Stromal cell of bone marrow (primary cell): ENCODE results near the gene PRKCE.

ENCODE experiments used
- DNase-seq: peaks from one replicate; pipeline ENCODE4 v3.0.0-alpha.2; 2012; ENCODE audit warnings: low read depth

PRKCE gene

DNA sequence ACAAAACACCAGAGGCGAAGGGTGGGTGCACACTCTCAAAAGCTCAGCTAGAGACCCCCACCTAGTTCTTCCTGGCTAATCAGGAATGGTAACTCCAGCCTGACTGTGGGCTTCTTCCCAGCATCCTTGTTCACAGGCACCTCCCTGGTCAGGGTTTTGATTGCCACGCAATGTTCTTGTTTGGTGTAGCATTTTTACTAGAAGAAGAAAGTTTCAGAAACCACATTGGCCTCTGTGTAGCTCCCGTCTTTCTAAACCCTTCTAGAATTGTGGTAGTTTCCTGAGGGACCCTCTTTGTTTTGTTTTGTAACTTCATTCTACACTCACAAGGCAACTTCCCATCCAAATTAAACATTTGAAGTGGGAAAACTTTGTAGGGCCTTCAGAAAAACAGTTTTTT, 391.2 kb downstream of the PRKCE start:
- no peak for DNase-seq

DNA sequence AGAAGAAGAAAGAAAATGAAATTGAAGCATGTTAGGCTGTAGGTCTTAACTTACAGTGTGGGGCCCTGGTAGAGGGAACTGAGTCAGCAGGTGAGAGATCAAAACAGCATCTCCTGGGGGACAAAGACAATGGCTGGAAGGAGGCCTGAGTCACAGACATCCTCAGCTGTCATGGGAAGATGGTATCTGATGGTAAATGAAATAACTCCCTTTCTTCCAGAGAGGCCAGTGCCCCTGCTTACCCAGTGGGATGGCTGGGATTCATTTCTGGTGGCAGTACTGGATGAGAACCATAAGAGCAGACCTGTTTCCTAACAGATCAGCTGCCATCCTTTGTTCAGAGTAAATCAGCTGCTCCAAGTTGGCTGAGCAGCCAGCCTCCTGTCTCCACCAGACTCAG, 394.4 kb downstream of the PRKCE start:
- DNase-seq: no peak

DNA sequence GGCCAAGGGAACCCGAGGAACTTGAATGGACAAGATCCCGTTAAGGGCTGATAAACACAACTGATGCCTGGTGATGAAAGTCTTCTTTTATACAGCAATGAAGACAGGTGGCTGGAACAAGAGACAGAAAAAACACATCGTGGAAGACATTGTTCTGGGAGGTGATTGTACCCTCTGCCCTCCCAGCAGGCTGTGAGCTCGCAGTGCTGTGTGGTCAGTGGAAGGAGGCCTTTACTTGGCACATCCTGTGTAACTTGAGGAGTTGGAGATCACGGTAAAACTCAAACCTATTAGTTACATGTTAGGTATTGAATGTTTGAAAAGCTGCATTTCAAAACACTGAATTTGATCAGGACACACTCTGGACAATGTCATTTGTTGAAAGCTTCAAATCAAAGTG, 395.8 kb downstream of the PRKCE start:
- DNase-seq: no peak

DNA sequence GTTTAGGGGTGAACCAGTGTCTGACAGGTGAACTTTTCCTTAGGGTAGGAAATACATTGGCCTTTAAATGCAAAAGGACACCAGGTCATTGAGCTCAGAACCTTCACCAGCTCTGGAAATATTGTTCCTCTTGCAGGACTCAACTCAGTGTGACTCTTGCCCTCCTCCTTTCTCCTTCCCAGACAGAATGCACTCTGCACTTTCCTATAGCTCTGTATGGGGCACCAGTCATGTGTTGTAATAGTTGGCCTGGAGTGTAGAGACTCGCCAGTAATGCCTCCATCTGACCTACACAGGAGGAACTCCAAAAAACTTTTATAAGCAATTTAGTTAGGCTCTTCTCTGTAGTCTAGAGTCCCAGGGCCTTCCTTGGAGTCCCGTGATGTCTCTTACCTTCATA, 397.2 kb downstream of the PRKCE start:
- no peak for DNase-seq

DNA sequence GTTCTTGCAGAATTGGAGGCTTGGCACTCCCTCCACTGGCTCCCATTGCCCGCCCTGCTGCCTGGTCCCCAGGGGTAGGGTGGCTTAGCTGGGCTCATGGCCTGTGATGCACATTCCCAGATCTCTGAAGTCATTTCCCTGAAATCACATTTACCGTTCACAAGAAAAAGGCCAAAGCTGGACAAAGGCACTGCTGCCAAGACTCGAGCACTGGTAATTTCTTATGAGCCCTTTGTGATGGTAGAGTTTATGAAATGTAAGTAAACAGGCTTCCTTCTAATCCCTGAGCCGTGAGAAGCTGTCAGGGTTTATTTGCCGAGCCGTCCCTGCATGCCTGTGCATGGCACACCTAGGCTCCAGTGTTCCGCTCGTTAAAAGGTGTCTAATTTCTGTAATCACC, 398.6 kb downstream of the PRKCE start:
- DNase-seq: no peak

DNA sequence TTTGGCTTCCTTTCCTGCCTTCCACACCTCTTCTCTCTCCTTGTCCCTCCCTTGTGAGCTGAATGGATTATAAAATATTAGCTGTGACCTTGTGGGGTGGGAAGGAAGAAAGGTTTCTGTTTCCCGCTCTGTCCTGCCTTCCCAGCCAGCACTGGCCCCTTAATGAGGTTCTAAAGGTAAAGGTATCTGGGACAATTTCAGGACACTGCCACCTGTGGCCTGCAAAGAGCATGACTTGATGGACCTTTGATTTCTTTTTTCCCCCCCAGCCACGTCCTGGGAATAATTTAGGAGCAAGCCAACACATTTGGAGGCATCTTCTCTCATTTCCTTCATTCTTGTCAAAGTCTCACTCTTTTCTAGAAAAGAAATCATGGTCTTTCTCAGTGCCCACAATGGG, 399.0 kb downstream of the PRKCE start:
- no peak for DNase-seq

DNA sequence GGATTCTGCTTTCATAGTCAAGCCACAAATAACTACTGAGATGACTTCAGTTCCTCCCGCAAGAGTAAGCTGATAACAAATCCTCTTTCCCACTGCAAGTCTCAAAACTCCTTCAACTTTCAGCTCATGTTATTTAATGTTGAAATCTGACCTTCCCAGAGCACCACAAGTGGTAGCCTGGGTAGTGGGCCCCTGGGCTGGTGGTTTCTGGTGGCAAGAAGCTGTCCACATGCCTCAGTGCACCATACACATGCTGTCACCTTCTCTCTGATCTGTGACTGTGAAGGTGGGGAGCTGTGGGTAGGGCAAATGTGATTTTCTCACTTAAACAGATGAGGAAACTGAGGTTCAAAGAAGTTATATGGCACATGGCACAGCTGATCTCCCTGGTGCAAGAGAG, 399.6 kb downstream of the PRKCE start:
- no peak for DNase-seq

DNA sequence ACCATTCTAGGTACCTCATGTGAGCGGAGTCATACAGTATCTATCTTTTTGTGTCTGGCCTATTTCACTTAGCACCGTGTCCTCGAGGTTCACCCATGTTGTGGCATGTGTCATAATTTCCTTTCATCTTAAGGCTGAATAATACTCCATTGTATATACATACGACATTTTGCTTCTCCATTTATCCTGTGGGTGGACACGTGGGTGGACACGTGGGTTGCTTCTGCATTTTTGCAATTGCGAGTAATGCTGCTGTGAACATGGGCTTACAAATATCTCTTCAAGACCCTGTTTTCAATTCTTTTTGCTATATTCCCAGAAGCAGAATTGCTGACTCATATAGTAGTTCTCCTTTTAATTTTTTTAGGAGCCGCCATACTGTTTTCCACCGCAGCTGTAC, 402.1 kb downstream of the PRKCE start:
- DNase-seq: no peak

DNA sequence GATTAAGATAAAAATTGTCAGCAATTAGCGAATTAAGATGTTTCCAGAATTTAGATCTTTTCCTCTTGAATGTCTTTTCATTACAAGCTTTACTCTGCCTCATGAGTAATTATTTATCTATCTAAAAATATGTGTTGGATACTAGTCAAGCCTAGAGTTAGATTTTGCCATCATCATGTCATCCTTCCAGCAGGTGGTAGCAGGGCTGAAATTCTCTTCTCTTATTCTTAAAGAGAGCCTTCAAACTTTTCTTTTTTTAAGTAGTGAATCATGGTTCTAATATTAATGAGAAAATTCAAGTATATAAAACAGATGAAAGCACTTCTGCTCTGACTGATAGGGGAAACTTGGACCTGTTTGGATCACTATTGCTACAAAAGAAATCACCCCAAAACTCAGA, 405.1 kb downstream of the PRKCE start:
- no peak for DNase-seq

DNA sequence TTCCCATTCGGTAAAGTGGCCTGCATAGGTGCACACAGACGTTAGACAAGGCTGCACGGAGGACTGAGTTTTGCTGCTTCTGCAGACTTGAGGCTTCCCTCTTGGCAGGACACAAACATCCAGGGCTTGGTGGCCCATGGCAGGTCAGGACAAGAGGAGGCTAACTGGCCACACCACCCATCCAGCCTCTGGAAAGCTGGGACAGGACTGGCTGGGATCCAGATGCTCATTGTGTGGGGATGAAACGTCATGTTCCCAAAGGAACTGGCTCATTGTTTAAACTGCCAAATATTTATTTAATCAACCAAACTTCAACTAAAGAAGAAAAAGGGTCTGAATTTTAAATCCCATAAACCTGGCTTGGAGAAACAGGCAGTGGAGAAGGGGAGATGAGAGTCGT, 406.7 kb downstream of the PRKCE start:
- DNase-seq: no peak

DNA sequence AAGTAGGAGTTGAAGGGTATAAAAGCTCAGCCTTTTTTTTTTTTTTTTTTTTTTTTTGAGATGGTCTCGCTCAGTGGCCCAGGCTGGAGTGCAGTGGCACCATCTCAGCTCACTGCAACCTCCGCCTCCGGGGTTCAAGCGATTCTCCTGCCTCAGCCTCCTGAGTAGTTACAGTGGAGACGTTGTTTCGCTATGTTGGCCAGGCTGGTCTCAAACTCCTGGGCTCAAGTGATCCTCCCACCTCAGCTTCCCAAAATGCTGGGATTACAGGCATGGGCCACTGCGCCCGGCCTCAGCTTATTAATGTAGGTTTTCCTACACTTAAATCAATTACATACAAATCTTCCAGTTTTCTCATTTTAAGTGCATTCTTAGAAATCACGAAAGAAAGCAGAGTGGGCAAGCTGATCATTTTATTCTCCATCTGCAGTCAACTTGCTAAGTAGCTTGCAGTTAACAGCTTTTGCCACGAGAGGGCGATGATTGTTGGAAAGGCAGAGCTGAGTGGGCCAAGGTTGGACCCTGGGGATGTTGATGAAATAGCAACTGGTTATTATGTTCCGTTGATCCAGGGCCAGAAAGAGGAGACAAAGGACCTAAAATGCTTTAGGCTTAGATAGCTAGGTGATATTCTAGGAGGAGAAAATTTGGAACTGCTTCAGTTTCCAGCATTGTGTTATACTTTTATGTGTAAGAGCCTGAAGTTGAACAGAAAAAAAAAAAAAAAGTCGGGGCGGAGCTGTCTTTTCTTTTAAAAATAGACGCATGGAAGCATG, 411.4 kb downstream of the PRKCE start:
- DNase-seq: peak; percentile 88

DNA sequence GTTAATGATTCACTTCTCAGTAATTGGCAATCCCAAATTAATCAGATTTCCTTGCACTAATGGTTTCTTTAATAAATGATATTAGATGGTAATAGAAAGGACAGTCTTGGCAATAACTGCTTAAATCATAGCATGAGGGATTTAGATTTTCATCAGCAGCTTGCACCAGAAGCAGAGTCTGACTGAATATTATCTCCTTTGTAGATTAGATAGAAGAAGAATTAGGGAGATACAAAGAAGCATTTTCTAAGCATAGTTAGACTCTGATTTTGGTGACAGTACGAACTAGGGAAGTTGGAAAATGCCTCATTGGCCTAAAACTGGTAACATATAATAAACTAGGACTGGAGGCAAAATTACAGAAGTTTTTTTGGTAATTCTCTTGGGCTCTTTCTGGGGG, 412.9 kb downstream of the PRKCE start:
- DNase-seq: no peak

DNA sequence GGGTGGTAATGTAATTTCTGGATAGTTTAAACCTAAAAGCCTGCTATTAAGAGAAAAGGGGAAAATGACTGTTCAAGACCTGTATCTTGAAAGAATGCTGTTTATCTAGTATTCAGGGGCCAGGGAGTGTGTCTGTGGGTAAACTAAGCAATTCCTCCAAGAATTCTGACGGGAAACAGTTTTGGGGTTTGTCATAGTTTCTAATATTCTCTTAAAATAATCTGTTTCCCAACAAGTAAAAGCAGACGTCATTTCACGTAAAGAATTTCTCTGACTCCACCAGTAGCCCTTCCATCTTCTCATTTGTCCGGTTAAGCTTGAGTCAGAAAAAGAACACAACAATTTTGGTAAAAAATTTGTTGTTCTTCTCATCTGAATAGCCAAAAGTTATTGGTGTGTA, 413.7 kb downstream of the PRKCE start:
- no peak for DNase-seq

DNA sequence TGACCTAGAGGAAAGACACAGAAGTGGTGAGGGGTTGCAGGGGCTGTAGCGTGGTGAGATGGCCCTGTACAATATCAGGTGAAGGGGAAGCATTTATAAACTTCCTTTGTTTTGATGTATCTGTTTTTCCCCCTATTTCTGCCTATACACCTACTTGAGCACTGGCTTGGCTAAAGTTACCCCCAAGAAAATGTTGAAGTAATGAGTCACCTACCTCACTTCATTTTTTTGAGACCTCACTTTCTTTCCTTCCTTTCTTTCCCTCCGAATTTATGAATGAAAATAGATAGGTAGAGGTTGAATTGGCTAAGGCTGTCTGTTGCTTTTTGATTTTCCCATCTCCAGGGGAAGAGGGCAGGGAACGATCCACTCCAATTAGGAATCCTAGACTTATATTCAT, 414.6 kb downstream of the PRKCE start:
- no peak for DNase-seq

DNA sequence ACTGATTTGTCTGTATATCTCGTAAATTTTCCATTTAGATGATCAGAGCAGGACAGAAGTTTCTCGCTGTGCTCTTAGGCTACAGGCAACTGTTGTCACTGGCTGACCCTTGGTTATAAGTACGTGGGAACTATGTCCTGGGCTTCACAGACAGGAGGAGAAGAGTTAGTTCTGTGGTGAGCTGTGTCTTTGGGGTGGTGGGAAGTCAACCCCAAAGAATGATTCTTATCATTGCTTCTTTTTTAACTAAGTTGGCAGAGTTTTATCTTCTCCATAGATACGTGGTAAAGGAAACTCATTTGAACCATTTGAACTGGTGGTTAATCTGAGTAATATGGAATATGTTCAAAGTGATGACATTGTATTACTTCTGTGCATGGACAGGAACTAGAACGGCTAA, 415.1 kb downstream of the PRKCE start:
- no peak for DNase-seq

DNA sequence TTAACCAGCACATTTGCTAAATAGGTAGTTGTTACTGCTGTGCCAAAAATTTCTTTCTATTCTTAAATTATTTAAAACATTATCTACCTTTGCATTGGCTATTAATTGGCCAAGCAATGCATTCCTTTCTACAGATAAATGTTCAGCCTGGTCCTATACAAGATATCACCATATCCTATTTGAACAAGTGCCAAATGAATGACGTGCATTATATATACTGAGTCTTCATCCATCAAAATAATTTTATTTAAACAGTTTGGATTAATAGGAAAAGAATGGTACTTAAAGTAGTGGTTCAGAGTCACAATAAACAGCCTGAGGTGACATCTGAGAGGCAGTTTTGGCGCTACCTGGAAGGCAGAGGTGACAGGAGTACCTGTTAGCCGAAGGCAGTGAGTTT, 415.6 kb downstream of the PRKCE start:
- no peak for DNase-seq

DNA sequence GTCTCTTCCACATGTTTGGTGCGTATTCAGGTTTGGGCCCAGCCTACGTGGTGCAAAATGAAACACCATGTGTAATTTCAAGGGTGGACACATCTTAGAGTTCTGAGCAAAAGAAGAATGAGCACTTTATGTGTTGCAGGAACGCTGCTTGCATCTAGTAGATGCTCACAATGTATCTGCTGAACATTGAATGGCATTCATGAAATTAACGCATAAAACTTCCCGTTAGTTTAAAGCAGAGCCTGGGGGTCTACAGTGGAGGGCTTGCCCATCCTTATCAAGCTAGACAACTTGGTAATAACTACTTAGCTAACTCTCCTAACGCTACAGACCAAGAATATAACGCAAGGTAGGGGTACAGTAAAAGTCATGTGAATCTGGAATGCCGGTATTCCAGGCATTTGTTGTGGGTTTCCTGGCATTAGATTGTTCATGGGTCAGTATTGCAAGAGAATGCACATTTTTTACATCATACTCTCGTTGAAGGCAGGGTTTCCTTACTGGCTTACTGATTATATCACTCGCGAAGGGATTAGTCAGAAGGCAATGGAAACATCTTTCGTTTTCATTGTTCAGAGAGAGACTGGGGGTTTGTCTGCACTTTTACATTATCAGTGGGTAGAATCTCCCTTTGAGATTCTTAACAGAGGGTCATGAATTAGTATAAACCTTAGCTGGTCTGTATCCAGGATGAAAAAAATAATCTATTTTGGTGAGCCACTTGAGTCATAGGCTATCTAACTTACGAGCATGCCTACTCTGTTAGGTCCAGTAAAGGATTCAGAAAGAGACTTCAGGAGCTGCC, 416.2 kb downstream of the PRKCE start:
- peak; percentile 66 for DNase-seq

DNA sequence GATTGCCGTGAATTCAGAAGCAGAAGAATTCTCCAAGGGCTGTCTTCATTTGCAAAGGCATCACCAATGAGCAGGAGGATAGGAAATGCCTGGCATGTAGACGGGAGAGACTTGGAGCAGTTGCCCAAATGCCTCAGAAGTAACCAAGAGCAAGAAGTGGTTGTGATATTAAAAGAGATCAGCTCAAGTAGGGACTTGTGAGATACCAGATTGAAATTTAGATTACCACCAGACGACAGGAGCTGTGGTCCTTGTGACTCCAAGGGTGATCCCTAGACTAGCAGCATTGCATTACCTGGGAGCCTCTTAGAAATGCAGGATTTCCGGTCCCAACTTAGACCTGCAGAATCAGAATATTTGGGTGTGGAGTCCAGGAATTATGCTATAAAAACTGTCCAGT, 417.2 kb downstream of the PRKCE start:
- DNase-seq: no peak

DNA sequence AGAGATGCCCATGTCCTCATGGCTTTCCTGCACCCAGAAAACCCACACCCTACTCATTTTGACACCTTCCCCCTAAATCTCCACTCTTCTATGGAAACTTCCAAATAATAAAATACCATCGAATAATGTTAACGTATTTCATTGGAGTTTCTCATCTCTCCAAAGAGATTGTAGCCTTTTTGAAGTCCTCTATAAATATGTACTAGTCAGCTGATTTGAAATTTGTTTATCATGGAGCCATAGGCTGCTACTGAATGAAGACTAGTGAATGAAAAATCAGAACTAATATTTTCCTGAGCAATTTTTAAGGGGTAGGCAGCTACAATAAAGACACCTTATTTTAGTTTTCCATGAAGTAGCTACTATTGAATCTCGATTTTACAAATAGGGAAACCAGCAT, 419.6 kb downstream of the PRKCE start:
- DNase-seq: no peak

DNA sequence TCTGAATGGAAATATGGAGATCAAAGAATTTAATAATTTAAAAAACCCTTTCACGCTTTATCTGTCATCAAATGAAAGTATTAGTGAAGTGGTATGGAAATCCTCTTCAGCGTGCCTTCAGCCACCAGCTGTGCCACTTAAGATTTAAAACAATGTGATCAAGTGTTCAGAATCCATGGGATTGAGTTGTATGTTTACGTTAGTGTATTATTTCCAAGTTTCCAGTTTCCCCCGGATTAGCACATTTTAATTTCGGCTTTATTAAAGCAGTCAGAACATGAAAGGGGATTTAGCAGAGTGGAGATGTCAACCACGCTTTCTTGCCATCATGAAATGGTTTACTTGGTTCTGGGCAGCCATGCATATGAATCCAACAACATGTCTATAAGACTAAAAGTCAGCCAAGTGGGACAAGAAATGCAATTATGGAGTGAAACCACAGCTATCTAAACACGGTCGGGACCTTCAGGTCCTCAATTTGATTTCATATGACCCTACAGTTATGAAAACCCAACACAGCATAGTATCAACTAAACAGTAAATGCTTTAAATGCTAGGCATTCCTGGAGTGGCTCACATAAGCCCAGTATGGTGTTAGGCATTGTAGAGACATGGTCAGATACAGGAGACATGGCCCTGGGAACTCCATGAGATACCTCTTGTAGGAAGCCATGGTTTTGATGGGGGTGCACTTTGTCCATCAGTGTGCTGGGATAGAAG, 420.8 kb downstream of the PRKCE start:
- no peak for DNase-seq

DNA sequence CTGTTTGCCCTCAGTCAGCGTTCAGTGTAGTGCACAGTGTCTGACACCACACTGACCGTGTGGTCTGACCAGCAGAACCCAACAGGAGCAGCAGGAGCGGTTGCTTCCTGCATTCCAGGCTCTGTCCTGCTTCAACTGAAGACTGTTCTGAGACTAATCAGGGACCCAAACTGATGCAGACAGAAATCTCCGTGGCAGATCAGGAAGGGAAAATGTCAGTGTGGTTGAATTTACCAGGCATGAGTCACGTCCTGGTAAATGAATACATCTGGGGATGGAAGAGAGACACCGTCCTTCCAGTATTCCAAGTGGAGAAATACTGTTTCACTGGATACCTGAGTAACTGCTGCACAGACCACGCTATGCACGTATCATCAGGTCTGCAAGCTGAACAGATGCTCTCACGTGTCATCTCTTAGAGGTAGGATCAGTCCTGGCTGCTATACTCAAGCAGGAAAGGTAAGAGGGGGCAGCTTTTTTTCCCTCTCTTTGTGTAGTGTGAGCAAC, 422.1 kb downstream of the PRKCE start:
- peak; percentile 78 for DNase-seq

DNA sequence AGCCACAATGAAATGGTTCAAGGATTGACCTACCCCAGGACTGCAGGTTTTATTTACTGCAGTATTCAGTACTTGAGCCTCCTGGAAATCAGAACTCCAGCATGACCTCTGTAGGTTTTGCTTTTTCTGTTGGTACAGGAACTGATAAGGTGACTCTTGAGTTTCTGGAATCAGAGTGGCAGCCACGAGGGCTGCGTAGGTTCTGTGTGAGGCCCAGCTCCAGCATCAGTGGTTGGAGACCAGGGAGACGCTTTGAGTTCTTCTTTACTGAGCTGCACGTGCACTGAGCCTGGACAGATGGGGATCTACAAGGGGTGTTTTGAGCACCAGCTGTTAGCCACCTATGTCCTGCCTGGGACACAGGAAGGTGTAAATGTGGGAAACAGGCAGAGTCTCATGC, 423.0 kb downstream of the PRKCE start:
- no peak for DNase-seq

DNA sequence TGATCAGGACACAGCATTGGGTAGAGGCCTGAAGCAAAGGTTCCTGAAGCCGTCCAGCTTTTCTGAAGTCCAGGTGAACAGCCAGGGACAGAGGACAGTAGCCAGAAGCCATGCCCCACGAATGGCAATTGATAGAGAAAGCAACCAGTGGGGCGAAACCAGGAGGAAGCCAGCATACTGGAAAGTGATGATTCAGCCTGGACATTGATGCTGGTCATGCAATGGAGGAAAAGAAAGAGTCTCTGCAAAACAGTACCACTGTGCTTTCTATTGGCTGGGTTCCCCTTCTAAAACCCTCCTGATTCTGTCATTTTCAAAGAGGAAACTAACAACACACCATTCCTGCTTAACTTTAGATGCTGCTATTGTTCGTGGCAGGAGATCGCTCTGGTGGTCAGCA, 424.4 kb downstream of the PRKCE start:
- no peak for DNase-seq
